Measurements from ENCODE around the gene PTPRG. TPM values are rescaled to one million over a fixed set of nuclear protein-coding genes. Genes with fewer than 3 reads are reported as not detected.

Gene PTPRG
- total RNA-seq, 1 experiment from 2014 or later: 32.1 TPM

- H3K27me3 ChIP-seq (ENCODE audit: insufficient read depth, low read length): no peaks in the 10 kb centered on the region
- H3K9ac ChIP-seq (ENCODE audit: low read length): no peak overlapping the region
- POLR2A ChIA-PET: no interaction called here
- CTCF ChIA-PET: no interaction called here
- H3K4me2 ChIP-seq (ENCODE audit: low read length): no peak overlapping the region
- RAD21 ChIA-PET (ENCODE audit: low non-redundant PET in 1 of 2, low total read pairs in 2 of 2, uncharacterized antibody in 2 of 2, unreplicated experiment in 2 of 2): no interaction called here
- no peak overlapping the region for H3K27ac ChIP-seq (ENCODE audit: low read depth, low read length)
- TF ChIP-seq EGR1 (IDR thresholded peaks at IDR 0.05; ENCODE audit: low read depth) (no peak), MAX (IDR thresholded peaks at IDR 0.05) (no peak), EZH2 (IDR thresholded peaks at IDR 0.05) (no peak), POLR2AphosphoS5 (IDR thresholded peaks at IDR 0.05; ENCODE audit: low read depth, low read length) (no peak), ZFX (IDR thresholded peaks at IDR 0.05) (no peak), CEBPB (IDR thresholded peaks at IDR 0.05; ENCODE audit: low read depth) (no peak), ZNF274 (IDR thresholded peaks at IDR 0.05; ENCODE audit: low read depth, low read length) (no peak)
- TF ChIP-seq, protein P1, sequence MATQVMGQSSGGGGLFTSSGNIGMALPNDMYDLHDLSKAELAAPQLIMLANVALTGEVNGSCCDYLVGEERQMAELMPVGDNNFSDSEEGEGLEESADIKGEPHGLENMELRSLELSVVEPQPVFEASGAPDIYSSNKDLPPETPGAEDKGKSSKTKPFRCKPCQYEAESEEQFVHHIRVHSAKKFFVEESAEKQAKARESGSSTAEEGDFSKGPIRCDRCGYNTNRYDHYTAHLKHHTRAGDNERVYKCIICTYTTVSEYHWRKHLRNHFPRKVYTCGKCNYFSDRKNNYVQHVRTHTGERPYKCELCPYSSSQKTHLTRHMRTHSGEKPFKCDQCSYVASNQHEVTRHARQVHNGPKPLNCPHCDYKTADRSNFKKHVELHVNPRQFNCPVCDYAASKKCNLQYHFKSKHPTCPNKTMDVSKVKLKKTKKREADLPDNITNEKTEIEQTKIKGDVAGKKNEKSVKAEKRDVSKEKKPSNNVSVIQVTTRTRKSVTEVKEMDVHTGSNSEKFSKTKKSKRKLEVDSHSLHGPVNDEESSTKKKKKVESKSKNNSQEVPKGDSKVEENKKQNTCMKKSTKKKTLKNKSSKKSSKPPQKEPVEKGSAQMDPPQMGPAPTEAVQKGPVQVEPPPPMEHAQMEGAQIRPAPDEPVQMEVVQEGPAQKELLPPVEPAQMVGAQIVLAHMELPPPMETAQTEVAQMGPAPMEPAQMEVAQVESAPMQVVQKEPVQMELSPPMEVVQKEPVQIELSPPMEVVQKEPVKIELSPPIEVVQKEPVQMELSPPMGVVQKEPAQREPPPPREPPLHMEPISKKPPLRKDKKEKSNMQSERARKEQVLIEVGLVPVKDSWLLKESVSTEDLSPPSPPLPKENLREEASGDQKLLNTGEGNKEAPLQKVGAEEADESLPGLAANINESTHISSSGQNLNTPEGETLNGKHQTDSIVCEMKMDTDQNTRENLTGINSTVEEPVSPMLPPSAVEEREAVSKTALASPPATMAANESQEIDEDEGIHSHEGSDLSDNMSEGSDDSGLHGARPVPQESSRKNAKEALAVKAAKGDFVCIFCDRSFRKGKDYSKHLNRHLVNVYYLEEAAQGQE (IDR thresholded peaks at IDR 0.05; ENCODE audit: low read depth): no peak
- TF ChIP-seq, protein P2, sequence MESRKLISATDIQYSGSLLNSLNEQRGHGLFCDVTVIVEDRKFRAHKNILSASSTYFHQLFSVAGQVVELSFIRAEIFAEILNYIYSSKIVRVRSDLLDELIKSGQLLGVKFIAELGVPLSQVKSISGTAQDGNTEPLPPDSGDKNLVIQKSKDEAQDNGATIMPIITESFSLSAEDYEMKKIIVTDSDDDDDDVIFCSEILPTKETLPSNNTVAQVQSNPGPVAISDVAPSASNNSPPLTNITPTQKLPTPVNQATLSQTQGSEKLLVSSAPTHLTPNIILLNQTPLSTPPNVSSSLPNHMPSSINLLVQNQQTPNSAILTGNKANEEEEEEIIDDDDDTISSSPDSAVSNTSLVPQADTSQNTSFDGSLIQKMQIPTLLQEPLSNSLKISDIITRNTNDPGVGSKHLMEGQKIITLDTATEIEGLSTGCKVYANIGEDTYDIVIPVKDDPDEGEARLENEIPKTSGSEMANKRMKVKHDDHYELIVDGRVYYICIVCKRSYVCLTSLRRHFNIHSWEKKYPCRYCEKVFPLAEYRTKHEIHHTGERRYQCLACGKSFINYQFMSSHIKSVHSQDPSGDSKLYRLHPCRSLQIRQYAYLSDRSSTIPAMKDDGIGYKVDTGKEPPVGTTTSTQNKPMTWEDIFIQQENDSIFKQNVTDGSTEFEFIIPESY (IDR thresholded peaks at IDR 0.05; ENCODE audit: extremely low read depth, insufficient replicate concordance, low read length): no peak
- TF ChIP-seq, protein P3, sequence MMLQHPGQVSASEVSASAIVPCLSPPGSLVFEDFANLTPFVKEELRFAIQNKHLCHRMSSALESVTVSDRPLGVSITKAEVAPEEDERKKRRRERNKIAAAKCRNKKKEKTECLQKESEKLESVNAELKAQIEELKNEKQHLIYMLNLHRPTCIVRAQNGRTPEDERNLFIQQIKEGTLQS (IDR thresholded peaks at IDR 0.05): no peak
- H3K36me3 ChIP-seq (ENCODE audit: control insufficient read depth in 1 of 2, insufficient read depth in 2 of 2, low read length in 2 of 2): no peaks in the 10 kb centered on the region
- no peaks in the 10 kb centered on the region for H3K9me2 ChIP-seq (ENCODE audit: insufficient read depth)
- H2AFZ ChIP-seq (ENCODE audit: low read depth, low read length, poor library complexity, severe bottlenecking): no peak overlapping the region
- ATAC-seq (no peak), DNase-seq (ENCODE audit: low read depth, low spot score) (no peak)
- H3K9me3 ChIP-seq (ENCODE audit: control insufficient read depth in 1 of 2, insufficient read depth in 1 of 2, low read depth in 1 of 2, low read length in 2 of 2): no peaks in the 10 kb centered on the region
- no peaks in the 10 kb centered on the region for H3K4me1 ChIP-seq (ENCODE audit: control insufficient read depth in 1 of 2, insufficient read depth in 2 of 2, low read length in 2 of 2)
- H4K20me1 ChIP-seq (ENCODE audit: insufficient read depth): no peaks in the 10 kb centered on the region
- intact Hi-C loops (cut with micrococcal nuclease): no loop called here
- no peaks in the 10 kb centered on the region for H3K79me2 ChIP-seq (ENCODE audit: insufficient read depth, low read length)
- BruUV-seq (replicated peaks): no TSS peak
- no peak overlapping the region for H3K4me3 ChIP-seq (replicated peaks in 1 of 2; ENCODE audit: low read depth in 1 of 2, low read length in 2 of 2)
These were observed 716.1 kb downstream of the PTPRG start for GRCh38 chr3:62277450-62277849.
